Activated effector memory CD4-positive, alpha-beta T cell treated with Interleukin-2 at 50 U/mL for 16 hours (primary cell): ENCODE data around the gene SCAMP1.

Experiments used
- DNase-seq: peaks from one replicate; pipeline ENCODE4 v3.0.0-alpha.2; 2020

Gene SCAMP1

GRCh38 chr5:78515670-78516069 is 155.3 kb downstream of the SCAMP1 start:
- DNase-seq = no peak

- no peak for DNase-seq
Measured at GRCh38 chr5:78518365-78519197, 158.2 kb downstream of the SCAMP1 start.

- no peak for DNase-seq
Measured at GRCh38 chr5:78519198-78519941, 159.0 kb downstream of the SCAMP1 start.

- no peak for DNase-seq
Measured at GRCh38 chr5:78521455-78521854, 161.0 kb downstream of the SCAMP1 start.

- DNase-seq = no peak
Measured at GRCh38 chr5:78522476-78523260, 162.3 kb downstream of the SCAMP1 start.

- DNase-seq = no peak
Measured at GRCh38 chr5:78523314-78524193, 163.1 kb downstream of the SCAMP1 start.

- no peak for DNase-seq
Measured at GRCh38 chr5:78526049-78526525, 165.7 kb downstream of the SCAMP1 start.

GRCh38 chr5:78527054-78527859 is 166.8 kb downstream of the SCAMP1 start:
- DNase-seq = no peak

GRCh38 chr5:78527925-78528324 is 167.5 kb downstream of the SCAMP1 start:
- DNase-seq = no peak
